ENCODE data around the gene SDK1.

The SDK1 gene

DNA sequence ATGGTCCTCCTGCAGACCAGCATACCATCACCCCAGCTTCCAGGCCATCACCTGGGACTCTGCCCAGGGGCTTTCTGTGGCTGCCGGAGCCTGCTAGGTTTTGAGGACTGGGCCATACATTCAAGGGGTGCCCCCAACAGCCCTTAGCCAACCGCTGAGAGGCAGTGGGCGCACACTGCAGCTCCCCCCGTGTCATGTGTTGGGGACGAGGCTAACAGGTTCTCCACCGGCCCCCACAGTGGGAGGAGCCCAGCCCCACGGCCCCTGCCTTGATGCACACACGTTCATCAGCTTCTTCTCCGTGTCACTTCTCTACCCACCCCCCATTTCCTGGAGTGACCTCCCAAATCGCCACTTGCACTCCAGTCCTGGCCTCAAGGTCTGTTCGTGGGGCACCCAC lies 837.8 kb downstream of the SDK1 start:
- no peak for DNase-seq (ENCODE audit: extremely low read depth, low read depth)
- TF ChIP-seq, protein P1, sequence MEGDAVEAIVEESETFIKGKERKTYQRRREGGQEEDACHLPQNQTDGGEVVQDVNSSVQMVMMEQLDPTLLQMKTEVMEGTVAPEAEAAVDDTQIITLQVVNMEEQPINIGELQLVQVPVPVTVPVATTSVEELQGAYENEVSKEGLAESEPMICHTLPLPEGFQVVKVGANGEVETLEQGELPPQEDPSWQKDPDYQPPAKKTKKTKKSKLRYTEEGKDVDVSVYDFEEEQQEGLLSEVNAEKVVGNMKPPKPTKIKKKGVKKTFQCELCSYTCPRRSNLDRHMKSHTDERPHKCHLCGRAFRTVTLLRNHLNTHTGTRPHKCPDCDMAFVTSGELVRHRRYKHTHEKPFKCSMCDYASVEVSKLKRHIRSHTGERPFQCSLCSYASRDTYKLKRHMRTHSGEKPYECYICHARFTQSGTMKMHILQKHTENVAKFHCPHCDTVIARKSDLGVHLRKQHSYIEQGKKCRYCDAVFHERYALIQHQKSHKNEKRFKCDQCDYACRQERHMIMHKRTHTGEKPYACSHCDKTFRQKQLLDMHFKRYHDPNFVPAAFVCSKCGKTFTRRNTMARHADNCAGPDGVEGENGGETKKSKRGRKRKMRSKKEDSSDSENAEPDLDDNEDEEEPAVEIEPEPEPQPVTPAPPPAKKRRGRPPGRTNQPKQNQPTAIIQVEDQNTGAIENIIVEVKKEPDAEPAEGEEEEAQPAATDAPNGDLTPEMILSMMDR (IDR thresholded peaks at IDR 0.05; ENCODE audit: low read depth, low read length, missing control alignments), result no peak
- H3K4me3 ChIP-seq (replicated peaks; ENCODE audit: low read depth, low read length), result no peak overlapping the region

DNA sequence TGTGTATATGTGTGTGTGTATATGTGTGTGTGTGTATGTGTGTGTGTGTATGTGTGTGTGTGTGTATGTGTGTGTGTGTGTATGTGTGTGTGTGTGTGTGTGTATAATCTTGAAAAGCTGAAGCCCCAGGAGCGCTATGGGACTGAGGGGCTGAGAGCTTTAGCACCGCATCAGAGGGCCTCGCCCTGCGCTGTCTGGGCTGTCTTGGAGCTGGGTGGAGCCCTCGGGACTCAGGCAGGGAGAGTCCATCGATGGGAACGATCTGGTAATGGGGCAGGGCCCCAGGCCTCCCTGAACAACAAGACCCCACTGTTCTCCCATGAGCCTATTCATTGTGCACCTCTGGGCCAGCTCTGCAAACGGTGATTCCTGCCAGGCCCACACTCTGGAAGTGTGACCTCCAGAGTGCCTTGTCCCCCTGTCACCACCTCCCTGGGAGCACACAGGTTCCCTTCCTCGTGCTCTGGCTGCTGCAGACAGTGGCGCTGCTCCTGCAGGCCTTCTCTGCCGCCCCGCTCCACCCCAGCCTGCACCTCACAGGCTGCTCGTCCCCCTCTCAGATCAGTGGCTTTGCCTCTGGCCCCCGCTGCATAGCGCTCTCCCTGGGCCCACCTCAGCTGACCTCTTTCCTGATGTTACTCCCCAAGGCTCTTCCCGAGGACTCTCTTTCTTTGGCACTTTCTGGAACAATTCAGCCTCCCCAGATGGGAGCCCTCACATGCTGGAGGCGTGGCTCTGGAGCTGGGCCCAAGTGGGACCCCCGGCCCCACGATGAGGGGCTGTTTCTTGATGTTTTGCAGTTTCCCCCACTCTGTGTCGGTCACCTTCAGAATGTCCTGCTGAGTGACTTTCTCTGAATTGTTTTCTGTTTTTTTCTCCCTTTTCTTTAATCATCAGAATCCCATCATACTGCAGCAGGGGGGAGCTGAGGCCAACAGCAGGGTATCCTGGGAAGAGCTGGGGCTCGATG lies 838.9 kb downstream of the SDK1 start:
- no peak overlapping the region for H3K4me3 ChIP-seq (replicated peaks; ENCODE audit: low read depth, low read length)
- TF ChIP-seq, protein P1 (IDR thresholded peaks at IDR 0.05; ENCODE audit: low read depth, low read length, missing control alignments), result no peak
- DNase-seq (ENCODE audit: extremely low read depth, low read depth), result no peak

DNA sequence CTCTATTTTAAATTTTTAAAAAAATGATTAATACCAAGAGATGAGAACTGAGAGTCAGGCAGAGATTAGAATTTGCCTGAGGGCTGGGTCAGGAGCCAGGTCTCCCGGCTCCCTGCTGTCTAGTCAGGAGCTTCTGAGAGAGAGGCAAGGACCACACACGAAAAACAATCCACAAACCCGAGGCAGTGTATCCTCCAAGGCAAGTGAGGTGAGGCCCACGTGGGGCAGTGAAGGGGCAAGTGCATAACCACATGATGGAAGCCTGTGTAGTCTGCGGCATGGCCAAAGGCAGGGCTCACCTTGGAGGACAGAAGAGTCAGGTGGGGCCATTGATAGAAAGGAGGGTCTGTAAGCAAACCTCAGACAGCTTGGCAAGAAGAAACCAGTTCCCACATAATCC lies 839.9 kb downstream of the SDK1 start:
- TF ChIP-seq, protein P1 (IDR thresholded peaks at IDR 0.05; ENCODE audit: low read depth, low read length, missing control alignments), result no peak
- H3K4me3 ChIP-seq (replicated peaks; ENCODE audit: low read depth, low read length), result no peak overlapping the region
- DNase-seq (ENCODE audit: extremely low read depth, low read depth), result no peak

DNA sequence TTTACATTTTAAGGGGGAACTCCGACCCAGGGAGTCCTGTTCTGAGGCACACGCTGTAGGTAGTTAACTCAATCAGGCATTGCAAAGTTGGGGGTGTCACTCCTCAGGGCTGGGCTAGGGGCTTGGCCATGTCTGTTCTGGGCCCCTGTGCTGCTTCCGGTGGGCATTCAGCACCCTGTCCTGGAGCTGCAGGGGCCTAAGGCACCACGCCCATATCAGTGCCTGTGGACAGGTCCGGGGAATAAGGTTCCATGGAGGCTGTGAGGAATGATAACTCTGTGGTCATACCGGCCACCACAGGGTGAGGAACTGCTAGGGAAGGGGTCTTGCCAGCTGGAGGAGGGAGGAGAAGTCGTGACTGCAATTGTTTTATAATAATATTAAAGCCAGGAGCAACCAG lies 842.0 kb downstream of the SDK1 start:
- DNase-seq (ENCODE audit: extremely low read depth, low read depth), result no peak

DNA sequence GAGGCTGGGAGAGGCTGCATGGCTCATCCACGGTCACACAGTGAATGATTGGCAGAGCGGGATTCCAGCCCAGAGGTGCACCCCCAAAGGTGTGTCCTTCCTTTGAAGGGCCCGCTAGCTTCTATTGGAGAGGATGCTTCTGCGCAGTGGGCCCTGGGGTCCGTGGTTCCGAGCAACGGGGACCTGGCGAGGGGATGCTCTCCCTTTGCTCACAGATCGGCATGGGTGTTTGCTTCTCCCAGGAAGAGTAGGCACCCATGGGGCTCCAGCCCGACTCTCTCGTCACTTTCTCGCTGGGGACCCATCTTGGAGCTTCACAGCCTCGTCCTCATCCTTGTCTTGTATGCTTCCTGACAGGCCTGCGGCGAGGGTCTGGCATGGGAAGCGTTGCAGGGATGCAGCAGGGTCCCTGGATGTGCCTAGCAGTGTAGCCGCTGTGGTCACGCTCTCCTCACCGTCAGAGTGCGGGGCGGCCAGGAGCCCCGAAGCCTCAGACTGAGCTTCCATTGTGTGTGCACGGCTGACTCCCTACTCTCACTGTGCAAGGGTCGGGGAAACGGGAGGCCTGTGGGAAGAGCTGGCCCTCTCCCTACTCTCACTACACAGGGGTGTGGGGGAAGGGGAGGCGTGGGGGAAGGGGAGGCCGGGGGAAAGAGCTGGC lies 842.6 kb downstream of the SDK1 start:
- DNase-seq (ENCODE audit: extremely low read depth, low read depth), result no peak
- H3K4me3 ChIP-seq (replicated peaks; ENCODE audit: low read depth, low read length), result no peak overlapping the region
- TF ChIP-seq, protein P1 (IDR thresholded peaks at IDR 0.05; ENCODE audit: low read depth, low read length, missing control alignments), result no peak

More for the DNA sequence above, 842.0 kb downstream of the SDK1 start:
- TF ChIP-seq, protein P1 (IDR thresholded peaks at IDR 0.05; ENCODE audit: low read depth, low read length, missing control alignments), result no peak
- no peak overlapping the region for H3K4me3 ChIP-seq (replicated peaks; ENCODE audit: low read depth, low read length)

DNA sequence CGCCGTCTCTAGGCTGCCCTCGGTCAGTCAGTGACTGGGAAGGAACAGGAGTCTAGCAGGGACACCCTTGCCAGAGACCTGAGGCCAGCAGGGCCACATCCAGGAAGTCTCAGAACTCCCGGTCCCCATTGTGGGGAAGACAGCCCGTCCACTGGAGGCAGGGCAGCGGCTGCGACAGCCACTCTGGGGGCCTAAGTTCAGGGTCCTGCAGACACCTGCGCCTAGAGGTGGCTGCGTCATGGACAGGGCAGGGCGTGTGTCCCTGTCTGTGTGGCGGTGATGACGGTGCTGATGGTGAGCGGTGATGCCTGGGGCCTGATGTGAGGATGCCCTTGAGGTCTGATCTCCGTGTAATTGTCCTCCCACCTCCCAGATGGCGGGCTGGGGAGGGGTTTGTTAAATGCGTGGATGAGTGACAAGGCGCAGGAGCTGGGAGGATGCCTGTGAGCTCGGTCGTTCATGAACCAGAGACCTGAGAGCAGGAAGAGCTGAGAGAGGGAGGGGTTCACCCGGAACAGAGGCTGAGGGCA lies 843.2 kb downstream of the SDK1 start:
- no peak overlapping the region for H3K4me3 ChIP-seq (replicated peaks; ENCODE audit: low read depth, low read length)
- TF ChIP-seq, protein P1 (IDR thresholded peaks at IDR 0.05; ENCODE audit: low read depth, low read length, missing control alignments), result no peak
- DNase-seq (ENCODE audit: extremely low read depth, low read depth), result no peak
